Measurements from ENCODE around the gene GJC2.

- TF ChIP-seq GATA2 (IDR thresholded peaks at IDR 0.05; ENCODE audit: low read depth, low read length) (no peak), GATA3 (IDR thresholded peaks at IDR 0.05; ENCODE audit: low read depth, low read length) (no peak)
Observed at GRCh38 chr1:228142701-228143136, 7.0 kb upstream of the GJC2 start.

All from SH-SY5Y (cell line).